PC-3 (cell line): ENCODE results near the gene KSR1. TPM values are rescaled to one million over a fixed set of nuclear protein-coding genes. Genes with fewer than 3 reads are reported as not detected.

Source experiments
- ATAC-seq: fragments of 200-7000 bp; cut with Tn5 transposase; 2 replicates; pipeline ENCODE4 v1.9.1; 2020; ENCODE audit warnings: mild to moderate bottlenecking, moderate library complexity
- BruUV-seq: library from RNA; stranded (reverse); fragments of 400-500 nt; replicated peaks from 2 replicates; lab custom pipeline; 2021; lab: Mats Ljungman, UMichigan
- CTCF ChIA-PET: fragments of 300-600 bp; sonication (Branson Sonifier 250); formaldehyde crosslinking; loops from one replicate; lab custom pipeline; 2022; ENCODE audit warnings: antibody characterized with exemption; lab: Charles Lee
- POLR2A ChIA-PET: fragments of 300-600 bp; sonication (Branson Sonifier 250); formaldehyde crosslinking; loops from one replicate; lab custom pipeline; 2022; ENCODE audit warnings: antibody characterized with exemption; ENCODE audit not compliant: unreplicated experiment; lab: Charles Lee
- DNase-seq: peaks from one replicate; pipeline ENCODE4 v3.0.0-alpha.2; 2015
- H2AFZ ChIP-seq: fragments of 300-600 bp; sonication (generic); 2 replicates; pipeline ENCODE4 v1.6.0; 2016; ENCODE audit warnings: antibody characterized with exemption, low read length
- H3F3A ChIP-seq: fragments of 300-600 bp; sonication (generic); one replicate; pipeline ENCODE4 v1.6.0; 2017; ENCODE audit warnings: antibody characterized with exemption, low read length, control low read depth, mild to moderate bottlenecking; ENCODE audit not compliant: unreplicated experiment
- H3K27ac ChIP-seq: fragments of 300-600 bp; sonication (generic); 2 replicates; pipeline ENCODE4 v1.5.1; 2016; ENCODE audit warnings: mild to moderate bottlenecking, low read length
- H3K27me3 ChIP-seq: fragments of 300-600 bp; sonication (generic); 2 replicates; pipeline ENCODE4 v1.6.1; 2016; ENCODE audit warnings: low read length, mixed read lengths
- H3K36me3 ChIP-seq: fragments of 300-600 bp; sonication (generic); 2 replicates; pipeline ENCODE4 v1.6.1; 2016; ENCODE audit warnings: low read depth, mixed run types, low read length, mixed read lengths
- H3K4me1 ChIP-seq: fragments of 300-600 bp; sonication (generic); 2 replicates; pipeline ENCODE4 v1.5.1; 2016; ENCODE audit warnings: low read length; ENCODE audit not compliant: insufficient read depth
- H3K4me2 ChIP-seq: fragments of 300-600 bp; sonication (generic); 2 replicates; pipeline ENCODE4 v1.6.0; 2016; ENCODE audit warnings: low read length
- H3K4me3 ChIP-seq: fragments of 300-600 bp; sonication (generic); 2 replicates; pipeline ENCODE4 v1.5.1; 2016; ENCODE audit warnings: mild to moderate bottlenecking, low read length, mixed read lengths
- H3K79me2 ChIP-seq: fragments of 300-600 bp; sonication (generic); 2 replicates; pipeline ENCODE4 v1.6.1; 2017; ENCODE audit warnings: low read length, mixed read lengths
- H3K9ac ChIP-seq: fragments of 300-600 bp; sonication (generic); 2 replicates; pipeline ENCODE4 v1.6.0; 2016; ENCODE audit warnings: mild to moderate bottlenecking, low read length
- H3K9me2 ChIP-seq: fragments of 300-600 bp; sonication (generic); replicated peaks from 2 replicates; pipeline ENCODE4 v1.6.1; 2016; ENCODE audit warnings: mixed run types, low read length, mixed read lengths
- H3K9me3 ChIP-seq: fragments of 300-600 bp; sonication (generic); 2 replicates; pipeline ENCODE4 v1.6.1; 2016; ENCODE audit warnings: low read length, mixed read lengths
- H4K20me1 ChIP-seq: fragments of 300-600 bp; sonication (generic); 2 replicates; pipeline ENCODE4 v1.6.1; 2016; ENCODE audit warnings: low read length, mixed read lengths
- EZH2 ChIP-seq: fragments of 300-600 bp; sonication (generic); IDR thresholded peaks from one replicate; pipeline ENCODE4 v1.6.1; 2017; ENCODE audit warnings: antibody characterized with exemption, mild to moderate bottlenecking, low read length; ENCODE audit not compliant: unreplicated experiment
- EZH2phosphoT487 ChIP-seq: fragments of 300-600 bp; sonication (generic); IDR thresholded peaks from 2 replicates; pipeline ENCODE4 v1.6.1; 2018; ENCODE audit warnings: mild to moderate bottlenecking, antibody characterized with exemption, low read length, borderline replicate concordance
- intact Hi-C: fragments of 100-400 bp; cut with micrococcal nuclease; formaldehyde crosslinking; loops from 2 replicates; pipeline ENCODE4 v1.9.0; 2023
- total RNA-seq: library from RNA; depleted of rRNA; stranded (reverse); fragments of >200 nt; gene quantifications from 2 replicates; pipeline ENCODE4 v1.2.3, GENCODE V29; 2014
- TF ChIP-seq, protein P1 (sequence below): fragments of 300-600 bp; sonication (generic); conservative IDR thresholded peaks from 2 replicates; pipeline ENCODE4 v1.5.1; 2017; ENCODE audit warnings: antibody characterized with exemption, low read depth, mild to moderate bottlenecking, low read length

Gene KSR1
- total RNA-seq, 1 experiment from 2014 or later, result 1.0 TPM

DNA sequence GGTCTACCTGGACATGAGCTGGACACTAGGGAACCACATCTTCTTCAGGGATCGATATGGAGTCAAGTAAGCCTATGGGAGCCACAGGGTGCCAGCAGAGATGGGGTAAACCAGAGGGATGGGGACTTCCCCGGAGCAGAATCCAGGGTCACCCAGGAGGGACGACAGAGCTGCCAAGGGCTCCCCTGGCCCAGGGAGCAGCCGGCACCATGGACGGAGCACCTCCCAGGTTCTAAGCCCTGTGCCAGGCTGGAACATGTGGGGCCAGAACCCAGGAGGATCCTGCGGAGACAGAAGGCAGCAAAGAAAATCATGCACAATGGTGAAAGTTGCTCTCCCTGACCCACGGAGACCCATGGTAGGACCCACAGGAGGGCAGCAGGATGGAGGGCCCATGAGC lies 33.6 kb upstream of the KSR1 start:
- H3K27me3 ChIP-seq, result no peaks in the 10 kb centered on the region
- DNase-seq, result no peak
- no peaks in the 10 kb centered on the region for H4K20me1 ChIP-seq
- no TSS peak for BruUV-seq
- TF ChIP-seq EZH2phosphoT487, result no peak
- TF ChIP-seq EZH2, result no peak
- TF ChIP-seq, protein P1, sequence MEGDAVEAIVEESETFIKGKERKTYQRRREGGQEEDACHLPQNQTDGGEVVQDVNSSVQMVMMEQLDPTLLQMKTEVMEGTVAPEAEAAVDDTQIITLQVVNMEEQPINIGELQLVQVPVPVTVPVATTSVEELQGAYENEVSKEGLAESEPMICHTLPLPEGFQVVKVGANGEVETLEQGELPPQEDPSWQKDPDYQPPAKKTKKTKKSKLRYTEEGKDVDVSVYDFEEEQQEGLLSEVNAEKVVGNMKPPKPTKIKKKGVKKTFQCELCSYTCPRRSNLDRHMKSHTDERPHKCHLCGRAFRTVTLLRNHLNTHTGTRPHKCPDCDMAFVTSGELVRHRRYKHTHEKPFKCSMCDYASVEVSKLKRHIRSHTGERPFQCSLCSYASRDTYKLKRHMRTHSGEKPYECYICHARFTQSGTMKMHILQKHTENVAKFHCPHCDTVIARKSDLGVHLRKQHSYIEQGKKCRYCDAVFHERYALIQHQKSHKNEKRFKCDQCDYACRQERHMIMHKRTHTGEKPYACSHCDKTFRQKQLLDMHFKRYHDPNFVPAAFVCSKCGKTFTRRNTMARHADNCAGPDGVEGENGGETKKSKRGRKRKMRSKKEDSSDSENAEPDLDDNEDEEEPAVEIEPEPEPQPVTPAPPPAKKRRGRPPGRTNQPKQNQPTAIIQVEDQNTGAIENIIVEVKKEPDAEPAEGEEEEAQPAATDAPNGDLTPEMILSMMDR, result no peak
- H3K27ac ChIP-seq, result no peak overlapping the region
- H3K9me3 ChIP-seq, result no peaks in the 10 kb centered on the region
- H3K9ac ChIP-seq, result no peak overlapping the region
- H3K4me1 ChIP-seq, result no peaks in the 10 kb centered on the region
- H3K4me2 ChIP-seq, result no peak overlapping the region
- intact Hi-C loops, result no loop called here
- ATAC-seq, result no peak
- no peaks in the 10 kb centered on the region for H3F3A ChIP-seq
- no peaks in the 10 kb centered on the region for H3K36me3 ChIP-seq
- CTCF ChIA-PET, result no interaction called here
- no peak overlapping the region for H2AFZ ChIP-seq
- H3K4me3 ChIP-seq, result no peak overlapping the region
- POLR2A ChIA-PET, result no interaction called here
- H3K9me2 ChIP-seq, result no peaks in the 10 kb centered on the region
- H3K79me2 ChIP-seq, result no peaks in the 10 kb centered on the region

GRCh38 chr17:27423651-27424050 lies 32.6 kb upstream of the KSR1 start:
- ChIA-PET POLR2A (no interaction called here), CTCF (no interaction called here)
- Histone ChIP-seq H3K9me2 (no peaks in the 10 kb centered on the region), H3K9ac (no peak overlapping the region), H3F3A (no peaks in the 10 kb centered on the region), H3K4me2 (no peak overlapping the region), H3K27me3 (no peaks in the 10 kb centered on the region), H3K4me3 (no peak overlapping the region), H3K27ac (no peak overlapping the region), H3K36me3 (no peaks in the 10 kb centered on the region), H3K4me1 (no peaks in the 10 kb centered on the region), H3K9me3 (no peaks in the 10 kb centered on the region), H3K79me2 (no peaks in the 10 kb centered on the region), H2AFZ (no peak overlapping the region), H4K20me1 (no peaks in the 10 kb centered on the region)
- DNase-seq (no peak), ATAC-seq (no peak)
- TF ChIP-seq EZH2phosphoT487 (no peak), EZH2 (no peak)
- TF ChIP-seq, protein P1, result no peak
- no TSS peak for BruUV-seq
- intact Hi-C loops, result no loop called here

- ChIA-PET POLR2A (no interaction called here), CTCF (no interaction called here)
- H4K20me1 ChIP-seq, result no peaks in the 10 kb centered on the region
- DNase-seq, result no peak
- H2AFZ ChIP-seq, result no peak overlapping the region
- no peaks in the 10 kb centered on the region for H3K36me3 ChIP-seq
- no peak for TF ChIP-seq EZH2phosphoT487
- no peaks in the 10 kb centered on the region for H3F3A ChIP-seq
- no peak for ATAC-seq
- H3K27ac ChIP-seq, result no peak overlapping the region
- no TSS peak for BruUV-seq
- H3K4me1 ChIP-seq, result no peaks in the 10 kb centered on the region
- H3K4me2 ChIP-seq, result no peak overlapping the region
- H3K9me2 ChIP-seq, result no peaks in the 10 kb centered on the region
- no peaks in the 10 kb centered on the region for H3K79me2 ChIP-seq
- no peaks in the 10 kb centered on the region for H3K27me3 ChIP-seq
- H3K9me3 ChIP-seq, result no peaks in the 10 kb centered on the region
- H3K4me3 ChIP-seq, result no peak overlapping the region
- intact Hi-C loops, result no loop called here
- no peak overlapping the region for H3K9ac ChIP-seq
Measured at GRCh38 chr17:27424516-27424915, 31.7 kb upstream of the KSR1 start.
